HG03432 (cell line): ENCODE data around the gene SELENOO.

Experiments used
- ATAC-seq: cut with Tn5 transposase; IDR thresholded peaks from one replicate; pipeline ENCODE4 v1.9.1; 2021; ENCODE audit warnings: mild to moderate bottlenecking, moderate library complexity; ENCODE audit not compliant: unreplicated experiment

Gene SELENOO

GRCh38 chr22:50171319-50171964, 29.4 kb upstream of the SELENOO start:
- no peak for ATAC-seq

- no peak for ATAC-seq
These were observed 28.8 kb upstream of the SELENOO start for GRCh38 chr22:50171965-50172421.

DNA sequence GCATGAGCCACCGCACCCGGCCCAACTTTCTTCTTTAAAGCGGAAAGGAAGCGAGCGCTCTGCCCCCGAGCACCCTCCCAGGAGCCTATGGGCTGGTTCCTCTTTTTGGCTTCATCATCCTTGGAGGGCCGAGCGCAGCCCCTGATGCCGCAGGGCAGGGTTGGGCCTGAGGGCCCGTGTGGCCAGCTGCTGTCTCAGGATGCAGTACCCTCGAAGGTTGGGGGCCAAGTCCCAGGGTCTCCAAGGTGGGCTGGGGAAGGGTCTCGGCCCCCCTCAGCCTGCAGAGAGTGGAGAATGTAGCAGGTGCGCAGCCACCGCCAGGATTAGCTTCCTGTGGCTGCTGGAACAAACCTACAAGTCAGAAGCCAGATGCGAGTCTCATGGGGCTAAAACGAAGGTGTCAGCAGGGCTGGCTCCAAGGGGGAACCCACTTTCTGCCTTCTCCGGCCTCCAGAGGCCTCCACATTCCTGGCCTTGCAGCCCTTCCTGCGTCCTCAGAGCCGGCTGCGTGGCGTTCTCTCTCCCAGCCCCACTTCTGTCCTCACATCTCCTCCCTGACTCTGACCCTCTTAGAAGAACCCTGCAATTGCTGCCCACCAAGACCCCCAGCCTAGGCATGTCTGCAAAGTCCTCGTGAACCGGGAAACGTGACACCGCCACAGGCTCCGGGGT, 27.4 kb upstream of the SELENOO start:
- no peak for ATAC-seq

DNA sequence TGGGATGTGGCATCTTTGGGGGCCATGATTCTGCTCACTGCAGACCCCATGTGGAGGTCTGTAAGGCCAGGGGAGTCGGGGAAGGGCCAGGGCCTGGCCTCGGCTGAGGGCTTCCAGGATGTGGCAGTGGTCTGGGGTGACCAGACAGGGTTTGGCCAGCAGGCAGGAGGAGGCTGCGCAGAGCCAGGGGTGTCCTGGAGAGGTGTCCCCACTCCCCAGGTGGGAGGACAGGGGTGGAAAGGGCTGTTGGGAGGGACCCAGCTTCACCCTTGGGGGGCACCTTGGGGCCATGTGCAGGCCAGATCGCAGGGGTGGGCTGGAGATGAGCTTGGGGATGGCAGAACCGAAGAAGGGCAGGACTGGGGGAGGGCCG, 26.8 kb upstream of the SELENOO start:
- ATAC-seq, result no peak

DNA sequence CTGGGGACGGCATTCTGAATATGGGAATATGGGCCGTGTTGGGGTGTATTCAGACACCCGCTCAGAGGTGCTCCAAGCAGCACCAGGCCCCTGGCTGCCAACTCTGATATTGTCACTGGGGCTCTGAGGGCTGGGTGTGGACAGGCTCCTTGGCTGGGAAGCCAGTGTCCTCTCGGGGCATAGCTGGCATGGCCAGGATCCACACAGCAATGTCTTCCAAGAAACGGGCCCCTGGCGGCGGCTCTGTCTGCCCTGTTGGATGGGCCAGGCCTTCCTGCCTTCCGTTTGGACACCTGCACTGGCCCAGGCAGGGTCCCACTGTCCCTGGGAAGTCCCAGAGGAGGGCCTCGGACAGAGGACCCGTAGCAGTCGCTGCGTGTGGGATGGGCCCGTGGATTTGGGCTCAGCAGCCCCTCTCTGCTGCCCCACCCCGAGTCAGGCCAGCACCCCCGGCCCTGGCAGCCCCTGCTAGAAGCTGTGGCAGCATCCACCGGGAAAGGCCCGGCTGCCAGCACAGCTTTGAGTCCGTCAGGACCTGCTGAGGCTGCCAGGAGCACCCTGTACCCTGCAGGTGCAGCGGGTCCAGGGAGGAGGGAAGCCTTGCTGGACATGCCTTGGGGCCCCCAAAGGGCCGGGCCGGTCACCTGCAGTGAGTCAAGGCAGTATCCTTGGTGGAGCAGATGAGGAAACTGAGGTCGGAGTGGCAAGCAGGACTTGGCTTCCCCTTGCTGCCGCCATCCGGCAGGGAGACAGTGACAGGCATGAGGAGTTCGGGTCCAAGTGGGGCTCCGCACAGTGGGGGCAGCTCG, 26.2 kb upstream of the SELENOO start:
- ATAC-seq, result no peak

DNA sequence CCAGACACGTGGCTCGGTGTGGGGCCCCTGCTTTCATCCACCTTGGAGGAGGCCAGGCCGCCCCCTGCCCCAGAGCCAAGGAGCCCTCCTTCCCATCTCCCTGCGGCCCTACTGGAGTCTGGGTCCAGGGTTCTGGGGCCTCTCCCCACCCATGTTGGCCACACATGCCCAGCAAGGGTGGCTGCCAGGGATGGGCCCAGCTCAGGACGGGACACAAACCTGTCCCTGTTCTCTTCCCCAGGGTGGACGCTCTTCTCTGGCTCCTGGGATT, 25.7 kb upstream of the SELENOO start:
- ATAC-seq, result no peak

DNA sequence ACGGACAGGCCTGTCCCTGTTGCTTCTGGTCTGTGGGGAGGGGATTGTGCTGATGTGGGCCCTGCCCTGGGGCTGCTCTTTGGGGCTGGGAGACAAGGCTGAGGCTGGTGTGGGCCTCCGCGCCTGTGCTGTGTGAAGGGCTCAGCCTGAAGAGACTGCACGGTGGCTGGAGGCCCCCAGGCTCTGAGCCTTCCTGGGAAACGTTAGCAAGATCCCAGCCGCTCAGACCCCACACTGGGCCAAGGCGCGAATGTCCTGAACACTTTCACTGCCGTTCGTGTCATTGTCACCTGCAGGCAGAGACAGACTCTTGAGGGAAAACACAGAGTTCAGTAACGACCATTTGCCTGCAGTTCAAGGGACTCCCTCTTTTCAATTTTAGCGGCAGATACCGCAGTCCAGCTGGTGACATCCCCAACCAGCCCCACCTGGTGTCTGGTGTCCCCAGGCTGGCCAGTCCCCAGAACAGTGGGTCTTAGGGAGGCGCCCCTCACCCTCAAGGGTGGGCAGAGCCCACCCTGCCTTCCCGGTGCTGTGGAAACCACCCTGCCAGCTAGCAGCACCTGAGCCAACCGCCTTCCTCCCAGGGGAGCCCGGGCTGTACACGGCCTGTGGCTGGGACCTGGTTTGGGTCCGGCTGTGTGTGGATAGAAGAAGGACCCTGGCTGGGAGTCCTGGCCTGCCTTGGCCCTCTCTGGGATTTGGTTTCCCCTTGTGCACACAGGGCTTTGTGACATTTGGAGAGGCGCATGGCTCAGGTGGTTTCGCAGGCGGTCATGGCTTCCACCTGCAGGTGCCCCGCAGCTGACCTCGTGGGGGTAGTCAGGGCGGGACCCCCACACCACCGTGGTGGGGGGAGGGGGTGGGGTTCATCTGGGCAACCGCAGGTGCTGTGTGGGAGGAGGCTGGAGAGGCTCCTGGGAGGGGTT, 24.6 kb upstream of the SELENOO start:
- no peak for ATAC-seq

- ATAC-seq, result no peak
These were observed 23.8 kb upstream of the SELENOO start for GRCh38 chr22:50176850-50177536.

- ATAC-seq, result no peak
These were observed 23.0 kb upstream of the SELENOO start for GRCh38 chr22:50177537-50178470.

DNA sequence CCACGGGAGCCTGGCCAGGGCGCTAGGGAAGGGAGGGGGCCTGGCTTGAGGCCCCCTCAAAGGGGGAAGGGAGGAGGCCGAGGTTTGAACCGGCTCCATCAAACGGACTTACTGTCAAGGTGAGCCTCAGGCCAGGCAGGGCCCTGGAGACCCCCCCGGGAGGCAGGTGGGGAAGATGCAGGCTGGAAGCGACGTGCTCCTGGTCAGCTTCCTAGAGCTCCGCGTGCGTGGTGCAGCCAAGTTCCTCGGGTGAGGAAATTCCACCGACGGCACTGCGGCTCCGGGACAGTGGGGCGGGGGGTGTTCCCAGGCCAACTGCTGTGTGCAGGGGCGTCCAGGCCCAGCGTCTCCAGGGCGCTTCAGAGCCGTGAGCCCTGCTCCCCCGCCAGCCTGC, 22.3 kb upstream of the SELENOO start:
- ATAC-seq, result no peak

DNA sequence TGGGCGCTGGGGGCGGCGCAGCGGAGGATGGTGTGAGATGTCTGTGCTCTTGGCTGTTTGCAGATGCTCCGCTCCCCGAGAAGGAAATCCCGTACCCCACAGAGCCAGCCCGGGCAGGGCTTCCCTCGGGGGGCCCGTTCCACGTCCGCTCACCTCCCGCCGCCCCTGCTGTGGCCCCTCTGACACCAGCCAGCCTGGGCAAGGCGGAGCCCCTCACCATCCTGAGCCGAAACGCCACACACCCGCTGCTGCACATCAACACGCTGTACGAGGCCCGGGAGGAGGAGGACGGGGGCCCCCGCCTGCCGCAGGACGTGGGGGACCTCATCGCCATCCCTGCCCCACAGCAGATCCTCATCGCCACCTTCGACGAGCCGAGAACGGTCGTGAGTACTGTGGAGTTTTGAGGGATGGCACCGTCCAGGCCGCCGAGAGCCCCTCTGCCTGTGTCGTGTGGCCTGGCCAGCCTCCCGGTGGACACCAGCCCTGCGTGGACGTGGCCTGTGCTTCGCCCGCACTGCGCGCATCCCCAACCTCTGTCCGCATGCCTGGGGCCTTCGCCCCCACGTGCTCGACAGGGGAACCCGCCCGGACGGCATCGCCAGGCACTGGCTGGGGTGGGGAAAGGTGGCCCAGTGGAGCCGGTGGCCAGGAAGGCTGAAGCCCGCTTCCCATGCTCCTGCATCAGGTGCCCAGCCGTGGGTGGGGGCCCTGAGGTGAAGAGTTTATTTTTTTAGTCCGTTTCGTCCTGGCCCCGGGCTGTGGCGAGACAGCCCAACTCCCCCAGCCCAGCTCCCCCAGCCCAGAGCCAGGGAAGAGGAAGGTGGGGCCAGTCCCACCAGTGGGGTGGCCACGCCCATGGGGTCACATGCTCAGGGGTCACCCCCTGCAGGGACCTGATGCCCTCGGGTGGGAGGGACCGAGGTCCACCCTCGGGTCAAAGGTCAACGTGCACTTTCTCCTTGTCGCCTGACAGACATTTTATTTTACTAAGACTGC, 21.6 kb upstream of the SELENOO start:
- no peak for ATAC-seq

DNA sequence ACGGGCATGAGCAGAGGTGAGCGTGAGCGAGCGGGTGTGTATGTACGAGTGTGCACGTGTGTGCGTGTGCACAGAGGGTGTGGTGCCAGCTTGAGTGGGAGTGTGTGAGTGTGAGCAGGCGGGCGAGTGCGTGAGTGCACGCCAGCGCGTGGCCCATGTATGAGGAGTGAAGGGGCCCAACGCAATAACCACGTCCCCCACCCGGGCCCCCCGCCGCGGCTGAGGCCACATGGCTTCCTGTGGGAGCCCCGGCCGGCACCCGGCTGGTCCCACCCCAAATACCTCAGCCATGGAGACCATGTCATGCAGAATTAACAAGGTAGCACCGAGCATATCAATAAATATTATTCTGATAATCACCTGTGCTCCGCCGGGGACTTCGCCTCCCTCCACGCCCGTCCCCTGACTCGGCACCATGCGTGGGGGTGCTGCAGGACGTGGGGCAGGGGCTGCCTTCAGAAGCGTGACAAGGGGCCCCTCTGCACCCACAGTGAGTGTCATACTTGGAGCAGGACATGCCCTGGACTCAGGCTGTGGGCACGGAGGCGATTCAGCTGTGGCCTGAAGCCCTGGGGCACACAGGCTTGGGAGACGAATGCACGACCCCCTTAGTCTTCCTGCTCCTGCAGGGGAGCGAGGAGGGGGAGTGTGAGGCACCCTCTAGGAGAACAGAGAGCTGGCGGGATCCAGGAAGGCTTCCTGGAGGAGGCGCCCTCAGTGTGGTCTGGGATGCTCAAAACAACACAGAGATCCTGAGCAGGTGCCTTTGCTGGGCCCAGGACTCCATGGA, 20.7 kb upstream of the SELENOO start:
- no peak for ATAC-seq

GRCh38 chr22:50180727-50181521, 19.9 kb upstream of the SELENOO start:
- ATAC-seq, result no peak

DNA sequence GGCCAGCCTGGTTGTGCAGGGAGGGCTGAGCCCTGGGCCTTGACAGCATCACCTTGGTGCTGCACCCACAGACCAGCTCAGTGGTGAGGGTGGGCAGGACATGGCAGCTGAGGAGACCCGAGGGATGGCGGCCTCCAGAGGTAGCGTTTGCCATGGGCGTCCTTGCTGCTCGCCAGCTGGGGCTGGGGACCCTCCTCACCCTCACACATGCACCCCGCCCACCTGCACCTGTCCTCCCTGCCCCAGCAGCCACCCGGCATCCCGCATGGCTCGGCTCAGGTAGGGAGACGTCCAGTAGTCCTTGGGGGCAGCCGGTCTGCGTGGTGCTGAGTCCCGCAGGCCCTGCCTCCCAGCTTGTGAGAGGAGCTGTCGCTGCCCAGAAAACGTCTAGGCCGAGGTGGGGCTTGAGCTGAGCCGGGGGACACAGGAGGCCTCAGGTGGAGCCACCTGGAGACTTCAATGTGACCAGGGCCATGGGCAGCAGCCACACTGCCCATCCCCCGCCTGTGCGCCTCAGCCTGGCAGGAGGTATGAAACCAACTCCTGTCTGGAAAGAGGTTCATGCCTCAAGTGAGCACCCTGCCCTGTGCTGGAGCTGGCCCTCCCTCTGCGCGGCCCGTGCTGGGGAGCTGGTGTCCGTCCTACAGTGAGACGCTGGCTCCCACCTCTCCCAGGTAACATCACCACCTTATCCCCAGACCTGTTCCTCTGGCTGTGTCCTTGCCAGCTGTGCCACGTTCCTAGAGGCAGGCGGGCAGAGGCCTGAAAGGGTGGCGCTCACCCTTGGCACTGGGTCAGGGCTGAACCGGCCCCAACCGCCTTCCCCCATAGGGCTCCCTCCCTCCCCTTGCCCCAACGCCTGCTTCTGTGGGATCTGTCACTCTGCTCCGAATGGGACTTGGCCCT, 18.4 kb upstream of the SELENOO start:
- no peak for ATAC-seq

GRCh38 chr22:50183141-50183971, 17.5 kb upstream of the SELENOO start:
- ATAC-seq, result no peak
